Measurements from ENCODE around the gene IL17REL.
A peak's percentile ranks its signal among the peaks of the same experiment; 100 is the strongest.
"Not testable (repeated sequence)": the region's sequence is repeated elsewhere in the genome, so short reads cannot be mapped to it uniquely, and the experiment has no call there.

Gene IL17REL

DNA sequence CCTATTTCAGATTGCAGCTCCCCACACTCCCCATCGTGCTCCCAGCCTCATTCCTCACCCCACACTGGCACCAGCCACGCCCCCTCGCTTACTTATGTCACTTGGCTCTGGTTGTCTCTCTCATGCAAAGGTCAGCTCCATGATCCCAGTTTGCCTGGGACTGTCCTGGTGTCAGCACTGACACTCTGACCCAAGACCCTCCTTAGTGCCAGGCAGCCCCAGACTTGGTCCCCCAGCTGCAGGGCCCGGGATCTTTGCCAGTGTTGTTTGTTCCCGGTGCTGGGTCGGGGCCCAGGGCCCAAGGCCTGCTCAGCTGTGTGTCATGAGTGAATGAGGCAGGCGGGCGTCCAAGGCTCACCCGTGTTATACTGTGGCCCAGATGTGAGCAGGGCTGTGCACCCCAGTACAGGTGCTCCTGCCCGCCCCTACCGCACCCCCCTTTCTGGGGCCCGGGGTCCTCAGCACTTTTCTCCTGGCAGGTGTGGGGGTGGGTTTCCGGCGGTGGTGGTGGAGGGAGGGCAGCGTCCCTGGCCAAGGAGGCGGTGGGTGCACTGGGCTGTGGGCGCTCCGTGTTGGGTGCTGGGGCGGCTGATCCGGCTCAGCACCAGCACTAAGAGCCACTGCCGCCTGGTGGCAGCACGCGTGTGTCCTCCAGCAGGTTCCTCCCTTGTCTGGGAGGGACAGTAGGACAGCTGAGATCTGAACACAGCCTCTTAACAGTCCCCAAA, 19.5 kb downstream of the IL17REL start:
- peak in 49 of 51 donors; percentile 19 to 93 (median 76) for DNase-seq

DNA sequence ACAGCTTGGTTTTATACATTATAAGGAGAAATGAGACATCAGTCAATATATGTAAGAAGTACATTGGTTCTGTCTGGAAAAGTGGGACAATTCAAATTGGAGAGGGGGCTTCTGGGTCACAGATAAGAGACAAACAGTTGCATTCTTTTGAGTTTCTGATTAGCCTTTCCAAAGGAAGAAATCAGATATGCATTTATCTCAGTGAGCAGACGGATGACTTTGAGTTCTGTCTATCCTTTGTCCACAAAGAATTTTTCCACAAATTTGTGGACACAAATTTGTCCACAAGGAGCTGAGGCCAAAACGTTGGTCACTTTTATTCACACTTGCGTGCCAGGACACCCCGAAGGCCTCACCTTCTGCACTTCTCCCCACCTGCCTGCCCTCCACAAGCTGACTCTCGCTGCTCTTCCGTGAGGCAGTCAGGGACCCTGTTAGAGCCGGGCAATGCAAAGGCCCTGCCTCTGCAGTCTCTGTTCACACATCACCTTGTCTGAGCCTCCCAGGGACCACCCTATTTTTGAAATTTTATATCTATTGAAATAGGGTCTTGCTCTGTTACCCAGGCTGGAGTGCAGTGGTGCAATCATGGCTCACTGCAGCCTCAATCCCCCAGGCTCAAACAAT, 20.5 kb downstream of the IL17REL start:
- DNase-seq, result no peak

DNA sequence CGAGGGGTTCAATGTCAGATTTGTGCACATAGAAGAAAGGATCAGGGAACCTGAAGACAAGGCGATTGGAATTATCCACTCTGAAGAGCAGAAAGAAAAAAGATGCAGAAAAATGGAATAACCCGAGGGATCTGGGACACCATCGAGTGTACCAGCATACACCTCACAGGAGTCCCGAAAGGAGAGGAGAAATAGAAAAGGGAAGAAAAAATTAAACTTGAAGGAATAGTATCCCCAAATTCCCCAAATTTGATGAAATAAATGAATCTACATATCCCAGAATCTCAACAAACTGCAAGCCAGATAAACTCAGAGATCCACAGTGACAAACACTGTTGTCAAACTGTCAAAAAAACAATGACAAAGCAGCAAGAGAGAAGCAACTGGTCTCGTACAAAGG, 21.4 kb downstream of the IL17REL start:
- no peak for DNase-seq

DNA sequence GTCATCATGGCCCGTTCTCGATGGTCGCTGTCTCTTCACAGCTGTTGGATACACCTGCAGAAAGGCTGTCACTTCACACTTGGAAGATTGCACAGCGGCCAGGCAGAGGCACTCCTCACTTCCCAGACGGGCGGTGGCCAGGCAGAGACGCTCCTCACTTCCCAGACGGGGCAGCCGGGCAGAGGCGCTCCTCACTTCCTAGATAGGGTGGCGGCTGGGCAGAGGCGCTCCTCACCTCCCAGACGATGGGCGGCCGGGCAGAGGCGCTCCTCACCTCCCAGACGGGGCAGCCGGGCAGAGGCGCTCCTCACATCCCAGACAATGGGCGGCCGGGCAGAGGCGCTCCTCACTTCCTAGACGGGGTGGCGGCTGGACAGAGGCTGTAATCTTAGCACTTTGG, 22.7 kb downstream of the IL17REL start:
- DNase-seq, result not testable (repeated sequence)

DNA sequence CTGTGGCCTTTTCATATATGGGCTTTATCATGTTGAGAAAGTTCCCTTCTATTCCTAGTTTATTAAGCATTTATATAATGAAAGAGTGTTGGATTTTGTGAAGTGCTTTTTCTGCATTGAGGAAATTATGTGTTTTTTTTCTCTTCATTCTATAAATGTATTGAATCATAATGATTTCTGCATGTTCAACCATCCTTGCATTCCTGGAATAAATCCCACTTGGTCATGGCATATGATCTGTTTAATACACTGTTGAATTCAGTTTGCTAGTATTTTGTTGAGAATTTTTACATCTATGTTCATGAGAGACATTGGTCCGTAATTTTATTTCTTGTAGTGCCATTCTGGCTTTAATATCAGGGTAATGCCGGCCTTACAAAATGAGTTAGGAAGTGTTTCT, 26.2 kb downstream of the IL17REL start:
- DNase-seq, result no peak

DNA sequence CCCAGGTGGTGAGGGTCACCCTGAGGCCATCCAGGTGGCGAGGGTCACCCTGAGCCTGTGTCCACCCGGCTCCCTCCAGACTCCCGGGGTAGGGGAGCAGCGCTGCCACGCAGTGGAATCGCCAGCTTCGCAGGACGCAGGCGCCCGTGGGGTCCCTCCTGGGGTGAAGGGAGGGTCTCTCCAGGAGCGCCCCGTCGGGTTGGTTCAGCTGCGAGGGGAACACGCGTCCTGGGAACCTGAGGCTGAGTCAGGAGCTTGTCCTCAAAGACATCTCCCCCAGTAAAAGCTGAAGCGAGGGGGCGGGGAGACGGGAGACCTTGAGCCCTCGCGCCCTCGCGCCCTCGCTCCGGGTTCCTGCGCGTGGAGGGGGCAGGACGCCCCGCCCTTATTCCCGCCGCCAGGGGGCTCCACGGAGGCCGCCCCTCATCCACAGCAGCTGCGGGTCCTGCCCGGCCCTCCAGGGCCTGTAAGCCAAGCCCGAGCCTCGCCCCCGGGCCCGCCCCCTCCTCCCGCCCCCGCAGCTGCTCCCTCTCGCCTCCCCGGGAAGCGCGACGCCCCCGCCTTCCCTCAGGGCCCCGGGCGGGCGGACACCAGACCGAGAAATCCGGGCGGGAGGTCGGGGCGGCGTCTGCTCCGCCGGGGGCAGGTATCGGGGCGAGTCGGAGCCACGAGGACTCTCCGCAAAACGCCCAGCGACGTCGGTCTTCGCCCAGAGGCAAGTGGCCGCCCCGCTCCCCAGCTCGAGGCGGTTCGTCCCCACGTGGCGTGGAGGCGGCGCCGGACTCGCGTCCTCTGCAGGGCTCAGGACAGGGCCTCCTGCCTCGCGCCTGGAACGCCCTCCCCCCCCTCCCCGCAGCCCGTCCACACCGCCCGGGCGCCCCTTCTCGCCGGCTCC, 29.2 kb downstream of the IL17REL start:
- DNase-seq, result no peak

DNA sequence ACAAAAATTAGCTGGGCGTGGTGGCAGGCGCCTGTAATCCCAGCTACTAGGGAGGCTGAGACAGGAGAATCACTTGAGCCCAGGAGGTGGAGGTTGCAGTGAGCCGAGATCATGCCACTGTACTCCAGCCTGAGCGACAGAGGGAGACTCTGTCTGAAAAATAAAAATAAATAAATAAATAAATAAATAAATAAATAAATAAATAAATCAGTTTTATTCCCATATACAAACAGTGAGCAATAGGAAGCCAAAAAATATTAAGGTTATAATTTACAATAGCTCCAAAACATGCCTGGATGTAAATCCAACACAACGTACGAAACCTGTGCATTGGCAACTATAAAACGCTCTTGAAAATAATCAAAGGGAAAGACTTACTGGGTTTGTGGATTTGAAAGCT, 30.8 kb downstream of the IL17REL start:
- not testable (repeated sequence) for DNase-seq

DNA sequence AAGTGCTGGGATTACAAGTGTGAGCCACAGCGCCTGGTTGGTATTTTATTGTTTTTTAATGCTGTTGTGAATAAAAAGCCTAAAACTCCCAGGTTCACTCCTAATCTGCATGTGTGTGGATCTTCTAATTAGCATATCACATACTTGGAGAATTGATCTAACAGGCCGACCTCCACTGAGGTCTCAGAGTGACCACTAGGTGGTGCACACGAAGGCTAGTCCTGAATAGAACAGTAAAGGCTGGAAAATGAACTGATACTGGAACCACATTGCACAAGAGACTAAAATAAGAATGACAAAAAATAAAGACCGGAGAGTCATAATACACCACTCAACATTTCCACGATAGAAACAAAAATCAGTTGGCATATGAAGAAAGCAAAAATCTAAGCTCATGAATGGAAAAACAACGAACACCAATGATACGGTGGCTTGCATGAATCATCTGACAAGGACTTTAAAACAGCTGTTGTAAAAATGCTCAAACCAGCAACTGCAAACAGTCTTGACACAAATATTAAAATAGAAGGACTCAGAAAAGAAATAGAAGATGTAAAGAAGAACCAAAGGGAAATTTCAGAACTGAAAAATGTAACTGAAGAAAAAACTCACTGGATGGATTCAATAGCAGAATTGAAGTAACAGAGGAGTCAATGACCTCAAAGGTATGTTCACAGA, 32.8 kb downstream of the IL17REL start:
- no peak for DNase-seq

DNA sequence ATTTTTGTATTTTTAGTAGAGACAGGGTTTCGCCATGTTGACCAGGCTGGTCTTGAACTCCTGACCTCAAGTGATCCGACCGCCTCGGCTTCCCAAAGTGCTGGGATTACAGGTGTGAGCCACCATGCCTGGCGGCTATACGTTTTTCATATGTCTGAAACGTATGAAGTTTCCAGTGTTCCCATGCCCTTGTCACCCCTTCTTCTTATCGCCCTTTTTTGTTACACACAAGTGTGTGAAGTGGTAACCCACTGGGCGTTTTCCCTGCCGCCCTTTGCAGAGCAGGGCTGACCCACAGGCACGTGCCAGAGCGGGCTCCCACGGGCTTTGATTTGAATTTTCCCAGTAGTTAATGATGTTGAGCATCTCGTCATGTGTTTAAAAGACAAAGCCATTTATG, 35.0 kb downstream of the IL17REL start:
- no peak for DNase-seq

DNA sequence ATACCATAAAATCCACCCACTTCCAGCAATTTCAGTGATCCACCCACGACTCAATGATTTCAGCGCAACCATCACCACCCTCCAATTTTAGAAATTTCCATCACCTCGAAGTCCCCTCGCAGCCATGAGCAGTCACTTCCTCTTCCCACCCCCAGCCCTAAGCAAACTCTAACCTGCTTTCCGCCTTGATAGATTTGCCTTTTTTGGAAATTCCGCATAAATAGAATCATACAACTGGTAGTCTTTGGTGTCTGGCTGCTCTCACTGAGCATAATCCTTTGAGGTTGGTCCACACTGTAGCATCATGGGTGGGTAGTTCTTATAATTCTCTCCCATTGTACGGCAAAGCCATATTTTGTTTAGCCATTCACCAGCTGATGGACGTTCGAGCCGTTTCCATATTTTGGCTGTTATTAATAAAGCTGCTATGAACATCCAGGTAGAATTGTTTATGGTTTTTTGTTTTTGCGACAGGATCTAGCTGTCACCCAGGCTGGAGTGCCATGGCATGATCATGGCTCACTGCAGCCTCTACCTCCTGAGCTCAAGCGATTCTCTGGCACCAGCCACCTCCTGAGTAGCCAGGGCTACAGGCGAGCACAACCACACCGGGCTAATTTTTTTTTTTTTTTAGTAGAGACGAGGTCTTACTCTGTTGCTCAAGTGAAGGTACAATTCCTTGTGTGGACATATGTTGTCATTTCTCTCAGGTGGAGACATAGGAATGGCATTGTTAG, 36.0 kb downstream of the IL17REL start:
- peak in 2 of 51 donors; percentile 27 to 36 for DNase-seq

DNA sequence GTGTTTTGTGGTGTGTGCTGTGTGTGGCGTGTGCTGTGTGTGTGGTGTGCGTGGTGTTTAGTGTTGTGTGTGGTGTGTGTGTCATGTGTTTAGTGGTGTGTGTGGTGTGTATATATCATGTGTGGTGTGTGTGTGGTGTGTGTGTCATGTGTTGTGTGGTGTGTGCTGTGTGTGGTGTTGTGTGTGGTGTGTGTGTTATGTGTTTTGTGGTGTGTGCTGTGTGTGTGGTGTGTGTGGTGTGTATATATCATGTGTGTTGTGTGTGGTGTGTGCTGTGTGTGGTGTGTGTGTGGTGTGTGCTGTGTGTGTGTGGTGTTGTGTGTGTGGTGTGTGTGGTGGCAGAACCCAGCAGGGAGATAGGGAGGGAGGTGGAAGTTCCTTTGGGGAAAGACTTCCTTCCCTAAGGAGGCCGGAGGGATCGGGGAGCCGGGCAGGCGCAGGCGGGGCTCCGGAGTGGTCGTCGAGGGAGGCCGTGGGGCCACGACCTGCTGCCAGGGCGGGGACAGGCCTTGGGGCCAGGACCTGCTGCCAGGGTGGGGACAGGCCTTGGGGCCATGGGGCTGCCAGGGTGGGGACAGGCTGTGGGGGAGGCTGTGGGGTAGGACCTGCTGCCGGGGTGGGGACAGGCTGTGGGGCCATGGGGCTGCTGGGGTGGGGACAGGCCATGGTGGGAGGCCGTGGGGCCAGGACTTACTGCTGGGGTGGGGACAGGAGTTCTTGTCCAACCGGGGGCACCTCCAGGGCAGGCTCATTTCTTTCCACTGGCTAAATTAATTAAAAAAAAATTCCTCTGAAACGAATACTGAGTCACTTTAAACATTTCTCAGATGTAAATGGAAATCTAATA, 36.8 kb downstream of the IL17REL start:
- DNase-seq, result no peak

DNA sequence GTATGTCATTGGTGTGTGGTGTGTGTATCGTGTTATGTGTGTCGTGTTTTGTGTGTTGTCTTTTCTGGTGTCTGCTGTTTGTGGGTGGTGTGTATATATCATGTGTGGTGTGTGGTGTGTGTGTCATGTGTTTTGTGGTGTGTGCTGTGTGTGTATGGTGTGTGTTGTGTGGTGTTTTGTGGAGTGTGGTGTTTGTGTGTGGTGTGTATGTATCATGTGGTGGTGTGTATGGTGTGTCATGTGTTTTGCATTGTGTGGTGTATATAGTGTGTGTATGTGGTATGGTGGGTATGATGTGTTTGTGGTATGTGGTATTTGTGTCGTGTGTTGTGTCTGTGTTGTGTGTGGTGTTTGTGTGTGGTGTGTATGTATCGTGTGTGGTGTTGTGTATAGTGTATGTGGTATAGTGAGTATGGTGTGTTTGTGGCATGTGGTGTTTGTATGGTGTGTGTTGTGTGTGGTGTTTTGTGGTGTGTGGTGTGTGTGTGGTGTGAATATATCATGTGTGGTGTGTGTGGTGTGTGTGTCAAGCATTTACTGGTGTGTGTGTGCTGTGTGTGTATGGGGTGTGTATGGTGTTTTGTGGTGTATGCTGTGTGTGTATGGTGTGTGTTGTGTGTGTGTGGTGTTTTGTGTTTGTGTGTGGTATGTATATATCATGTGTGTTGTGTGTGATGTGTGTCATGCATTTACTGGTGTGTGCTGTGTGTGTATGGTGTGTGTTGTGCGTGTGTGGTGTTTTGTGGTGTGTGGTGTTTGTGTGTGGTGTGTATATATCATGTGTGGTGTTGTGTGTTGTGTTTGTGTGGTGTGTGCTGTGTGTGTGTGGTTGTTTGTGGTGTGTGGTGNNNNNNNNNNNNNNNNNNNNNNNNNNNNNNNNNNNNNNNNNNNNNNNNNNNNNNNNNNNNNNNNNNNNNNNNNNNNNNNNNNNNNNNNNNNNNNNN, 39.3 kb downstream of the IL17REL start:
- DNase-seq, result no peak

DNA sequence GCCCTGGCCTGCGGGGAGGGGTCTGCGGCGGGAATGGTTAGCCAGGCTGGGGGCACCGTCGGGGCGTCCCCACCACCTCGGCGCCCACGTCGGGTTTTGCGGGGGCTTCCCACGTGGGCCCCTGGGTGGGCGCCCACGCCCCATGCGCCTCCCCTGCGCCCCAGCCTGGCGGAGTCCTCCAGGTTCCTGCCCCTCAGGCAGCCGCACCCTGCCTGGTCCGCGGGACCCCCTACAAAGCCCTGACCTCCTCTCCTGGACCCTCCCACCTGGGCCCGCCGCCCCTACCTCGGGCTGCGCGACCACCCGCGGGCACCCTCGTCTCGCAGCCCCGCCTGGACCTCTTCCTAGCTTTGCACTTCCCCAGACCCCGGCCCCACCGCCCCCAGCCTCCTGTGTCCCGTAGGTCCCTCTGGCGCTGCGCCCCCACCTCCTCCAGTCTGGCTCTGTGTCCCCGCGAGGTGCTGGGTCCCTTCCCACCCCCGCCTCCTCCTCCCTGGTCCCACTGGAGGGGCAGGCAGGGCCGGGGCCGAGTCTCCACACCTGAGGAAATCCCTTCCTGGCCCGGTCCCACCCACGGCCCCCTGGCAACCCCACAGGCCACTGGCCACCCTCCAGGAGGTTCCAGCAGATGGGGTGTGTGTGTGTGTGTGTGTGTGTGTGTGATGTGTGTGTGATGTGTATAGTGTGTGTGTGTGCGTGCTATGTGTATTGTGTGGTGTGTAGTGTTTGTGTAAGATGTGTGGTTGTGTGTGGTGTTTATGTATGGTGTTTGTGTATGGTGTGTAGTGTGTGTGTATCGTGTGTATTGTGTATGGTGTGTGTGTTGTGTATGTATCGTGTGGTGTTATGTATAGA, 40.2 kb downstream of the IL17REL start:
- DNase-seq, result no peak

DNA sequence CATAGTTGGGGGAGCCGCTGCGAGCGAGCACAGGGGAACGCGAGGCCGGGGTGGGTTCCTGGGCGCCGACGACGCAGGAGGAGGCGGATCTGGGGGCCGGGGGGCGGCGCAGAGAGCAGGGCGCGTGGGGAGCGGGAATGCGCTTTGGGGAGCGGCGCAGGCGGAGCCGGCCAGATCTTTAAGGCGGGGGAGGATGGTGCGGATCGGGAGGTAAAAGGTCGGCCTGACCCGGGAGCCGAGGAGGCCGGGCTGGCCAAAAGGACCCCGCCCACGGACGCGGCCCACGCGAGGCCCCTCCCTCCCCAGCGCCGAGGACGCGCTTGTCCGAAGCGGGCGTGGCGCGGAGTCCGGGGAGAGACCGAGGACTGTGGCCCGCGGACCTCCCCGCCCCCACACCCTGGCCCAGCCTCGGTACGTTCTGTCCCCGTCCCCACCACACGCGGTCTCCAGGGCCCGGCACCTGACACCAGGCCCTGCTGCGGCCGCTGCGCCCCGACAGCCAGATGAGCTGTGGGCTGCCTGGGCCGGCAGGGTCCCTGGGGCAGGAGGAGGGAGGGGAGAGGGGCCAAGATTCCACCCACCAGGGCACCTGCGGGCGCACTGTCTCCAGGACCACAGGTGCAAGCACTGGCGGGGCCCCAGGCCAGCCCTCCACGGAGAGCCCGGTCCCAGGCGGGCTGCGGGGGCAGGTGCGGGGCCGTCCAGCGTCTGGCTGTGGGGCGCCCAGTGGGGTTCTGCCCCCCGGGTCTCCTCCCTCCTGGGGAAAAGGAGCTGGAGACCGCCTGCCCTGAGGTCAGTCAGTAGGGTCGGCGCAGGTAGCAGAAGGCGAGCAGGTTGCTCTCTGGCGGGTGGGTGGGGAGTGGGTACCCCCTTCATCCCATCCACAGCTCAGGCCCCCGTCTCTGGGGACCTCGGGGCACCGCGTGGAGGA, 41.1 kb downstream of the IL17REL start:
- DNase-seq, result peak in 28 of 51 donors; percentile 35 to 81 (median 64)

DNA sequence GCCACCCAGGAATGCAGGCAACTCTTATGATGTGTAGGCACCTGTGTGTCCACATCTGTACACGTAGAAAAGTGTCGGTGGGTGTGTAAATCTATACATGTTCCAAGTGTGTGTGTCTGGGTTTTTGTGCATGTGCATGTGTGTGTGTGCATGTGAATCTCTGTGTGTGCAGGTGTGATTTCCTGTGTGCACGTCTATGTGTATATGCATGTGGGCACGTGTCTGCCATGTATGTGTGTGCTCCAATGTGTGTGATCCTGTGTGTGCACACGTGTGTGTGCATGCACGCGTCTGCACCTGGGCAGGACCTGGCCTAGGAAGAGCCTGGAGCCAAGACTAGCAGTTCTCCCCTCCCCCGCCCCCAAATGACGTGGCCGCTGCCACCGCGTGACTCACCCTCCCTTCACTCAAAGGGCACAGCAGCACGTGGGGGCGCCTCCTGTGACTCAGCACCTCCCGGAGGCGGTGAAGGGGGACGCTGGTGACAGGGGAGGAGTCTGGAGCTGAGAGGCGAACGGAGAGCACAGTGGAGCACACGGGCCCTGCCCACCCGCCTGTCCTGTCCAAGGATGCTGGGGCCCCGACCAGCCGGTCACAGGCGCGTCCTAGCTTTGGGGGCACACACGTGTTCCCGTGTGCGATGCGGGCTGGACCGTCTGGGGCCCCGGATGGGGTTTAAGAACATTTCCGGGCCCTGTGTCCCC, 41.9 kb downstream of the IL17REL start:
- peak in 50 of 51 donors; percentile 44 to 96 (median 84) for DNase-seq

All from hypothalamus (tissue), 51 donors.